OCI-LY7 (cell line): ENCODE results near the gene METTL26. TPM values are rescaled to one million over a fixed set of nuclear protein-coding genes. Genes with fewer than 3 reads are reported as not detected.

Experiments used
- BruUV-seq: library from RNA; stranded (reverse); fragments of 400-500 nt; replicated peaks from 2 replicates; lab custom pipeline; 2021; lab: Mats Ljungman, UMichigan
- CTCF ChIA-PET: fragments of 300-600 bp; sonication (Branson Sonifier 250); formaldehyde crosslinking; loops from one replicate; lab custom pipeline; 2022; ENCODE audit warnings: antibody characterized with exemption; ENCODE audit not compliant: unreplicated experiment; lab: Charles Lee
- POLR2A ChIA-PET: fragments of 300-600 bp; sonication (Branson Sonifier 250); formaldehyde crosslinking; loops from one replicate; lab custom pipeline; 2022; ENCODE audit warnings: antibody characterized with exemption; lab: Charles Lee
- DNase-seq: peaks from one replicate; pipeline ENCODE4 v3.0.0-alpha.2; 2015; ENCODE audit warnings: low spot score
- H2AFZ ChIP-seq: fragments of 200-600 bp; sonication (generic), shearing (Covaris generic); 2 replicates; pipeline ENCODE4 v1.6.1; 2014; ENCODE audit warnings: mild to moderate bottlenecking, antibody characterized with exemption, low read length, moderate library complexity
- H3K27ac ChIP-seq: fragments of 200-600 bp; sonication (generic); 2 replicates; pipeline ENCODE4 v1.5.1; 2014; ENCODE audit warnings: mixed run types, low read depth, mild to moderate bottlenecking, moderate library complexity, low read length, inconsistent platforms; ENCODE audit not compliant: poor library complexity, severe bottlenecking
- H3K36me3 ChIP-seq: fragments of 200-600 bp; sonication (generic); 2 replicates; pipeline ENCODE4 v1.6.1; 2014; ENCODE audit warnings: mild to moderate bottlenecking, antibody characterized with exemption, low read length, moderate library complexity, mixed read lengths; ENCODE audit not compliant: insufficient read depth
- H3K4me1 ChIP-seq: fragments of 200-600 bp; sonication (generic); 2 replicates; pipeline ENCODE4 v1.5.1; 2014; ENCODE audit warnings: mild to moderate bottlenecking, low read length; ENCODE audit not compliant: insufficient read depth, poor library complexity, severe bottlenecking
- H3K4me2 ChIP-seq: fragments of 200-600 bp; sonication (generic); 2 replicates; pipeline ENCODE4 v1.6.1; 2014; ENCODE audit warnings: mild to moderate bottlenecking, low read length
- H3K4me3 ChIP-seq: fragments of 200-600 bp; sonication (generic); 2 replicates; pipeline ENCODE4 v1.5.1; 2014; ENCODE audit warnings: mild to moderate bottlenecking, low read depth, low read length; ENCODE audit not compliant: poor library complexity, severe bottlenecking
- H3K79me2 ChIP-seq: fragments of 200-600 bp; sonication (generic); 2 replicates; pipeline ENCODE4 v1.6.1; 2016; ENCODE audit warnings: low read depth, mild to moderate bottlenecking, low read length, moderate library complexity, mixed read lengths; ENCODE audit not compliant: insufficient read depth
- H3K9me2 ChIP-seq: fragments of 200-600 bp; sonication (generic); 2 replicates; pipeline ENCODE4 v1.6.1; 2016; ENCODE audit warnings: mild to moderate bottlenecking, low read length, mixed read lengths; ENCODE audit not compliant: insufficient read depth
- H3K9me3 ChIP-seq: fragments of 200-600 bp; sonication (generic); 2 replicates; pipeline ENCODE4 v1.6.1; 2014; ENCODE audit warnings: mild to moderate bottlenecking, mixed run types, low read length, mixed read lengths
- H4K20me1 ChIP-seq: fragments of 200-600 bp; sonication (generic); 2 replicates; pipeline ENCODE4 v1.6.1; 2014; ENCODE audit warnings: mild to moderate bottlenecking, antibody characterized with exemption, low read length, moderate library complexity, mixed read lengths; ENCODE audit not compliant: insufficient read depth
- CTCF ChIP-seq: fragments of 200-600 bp; sonication (generic); conservative IDR thresholded peaks from 2 replicates; pipeline ENCODE4 v1.5.1; 2014; ENCODE audit warnings: mild to moderate bottlenecking, antibody characterized with exemption, low read length, moderate library complexity, mixed read lengths
- EZH2phosphoT487 ChIP-seq: fragments of 200-600 bp; sonication (generic); IDR thresholded peaks from 2 replicates; pipeline ENCODE4 v1.6.1; 2018; ENCODE audit warnings: low read depth, borderline replicate concordance, mild to moderate bottlenecking, mixed run types, antibody characterized with exemption, low read length, moderate library complexity, mixed read lengths
- intact Hi-C: fragments of 100-400 bp; cut with micrococcal nuclease; formaldehyde crosslinking; loops from one replicate; pipeline ENCODE4 v1.10.0; 2022; ENCODE audit not compliant: unreplicated experiment
- total RNA-seq, 2 experiments: library from RNA; depleted of rRNA in 1 of 2; stranded (reverse); fragments of >200 nt in 1 of 2; shearing (Covaris generic) in 1 of 2; gene quantifications; 2 replicates each; pipeline ENCODE4 v1.2.3, GENCODE V29; 2014 to 2022

METTL26 gene
- total RNA-seq, 2 experiments from 2014 or later: 99.0 to 152 TPM

GRCh38 chr16:640614-641013, 4.5 kb upstream of the METTL26 start:
- Histone ChIP-seq H4K20me1 (no peaks in the 10 kb centered on the region), H3K4me2 (peak overlapping the region; percentile 89), H3K27ac (no peak overlapping the region), H3K79me2 (peaks cover 3% of the 10 kb centered on the region; the same call in 1 of the 2 replicates), H3K9me3 (no peaks in the 10 kb centered on the region), H3K4me1 (peaks cover 48% of the 10 kb centered on the region), H3K4me3 (peak overlapping the region; percentile 78), H2AFZ (no peak overlapping the region), H3K36me3 (no peaks in the 10 kb centered on the region), H3K9me2 (no peaks in the 10 kb centered on the region)
- intact Hi-C loops: no loop called here
- BruUV-seq: no TSS peak
- CTCF ChIA-PET: no interaction called here
- no peak for DNase-seq
- POLR2A ChIA-PET: no interaction called here
- TF ChIP-seq CTCF (no peak), EZH2phosphoT487 (no peak)

- no peaks in the 10 kb centered on the region for H3K9me2 ChIP-seq
- H2AFZ ChIP-seq: peak overlapping the region; percentile 84
- no peaks in the 10 kb centered on the region for H3K9me3 ChIP-seq
- H3K4me3 ChIP-seq: peak overlapping the region; percentile 41
- peaks cover 54% of the 10 kb centered on the region for H3K4me1 ChIP-seq
- H3K4me2 ChIP-seq: peak overlapping the region; percentile 70
- intact Hi-C loops: no loop called here
- no peaks in the 10 kb centered on the region for H4K20me1 ChIP-seq
- no peak for DNase-seq
- TF ChIP-seq EZH2phosphoT487 (no peak), CTCF (no peak)
- no TSS peak for BruUV-seq
- H3K79me2 ChIP-seq: peaks cover 8% of the 10 kb centered on the region; the same call in 1 of the 2 replicates
- H3K36me3 ChIP-seq: peaks cover 8% of the 10 kb centered on the region; the same call in 1 of the 2 replicates
- POLR2A ChIA-PET: no interaction called here
- CTCF ChIA-PET: no interaction called here
- H3K27ac ChIP-seq: peak overlapping the region; percentile 73
Observed at GRCh38 chr16:638836-639235, 2.7 kb upstream of the METTL26 start.

GRCh38 chr16:638034-638543, 2.0 kb upstream of the METTL26 start:
- POLR2A ChIA-PET: no interaction called here
- TF ChIP-seq CTCF (no peak), EZH2phosphoT487 (no peak)
- Histone ChIP-seq H3K4me1 (peaks cover 51% of the 10 kb centered on the region), H2AFZ (no peak overlapping the region), H3K36me3 (peaks cover 8% of the 10 kb centered on the region; the same call in 1 of the 2 replicates), H3K27ac (peak overlapping the region; percentile 73), H3K79me2 (peaks cover 8% of the 10 kb centered on the region; the same call in 1 of the 2 replicates), H3K4me3 (no peak overlapping the region), H3K9me2 (no peaks in the 10 kb centered on the region), H3K4me2 (peak overlapping the region; percentile 72; the same call in 1 of the 2 replicates), H3K9me3 (no peaks in the 10 kb centered on the region), H4K20me1 (no peaks in the 10 kb centered on the region)
- DNase-seq: no peak
- CTCF ChIA-PET: no interaction called here
- BruUV-seq: no TSS peak
- intact Hi-C loops: no loop called here
